Gastroesophageal sphincter (tissue), 3 donors: Measurements from ENCODE around the gene PLA2G2A.

Source experiments
- POLR2A ChIP-seq, 2 donors: fragments of 450-650 bp; IDR thresholded peaks; one replicate each; pipeline ENCODE4 v1.6.1; 2017; ENCODE audit warnings: antibody characterized with exemption in 2 of 2, mild to moderate bottlenecking in 2 of 2, moderate library complexity in 1 of 2
- POLR2AphosphoS5 ChIP-seq: sonication (generic); formaldehyde crosslinking; IDR thresholded peaks from one replicate; pipeline ENCODE4 v1.6.1; 2017; ENCODE audit warnings: antibody characterized with exemption
- TF ChIP-seq, protein P1 (sequence below), 4 experiments: fragments of 200-600 bp in 2 of 4; fragments of 450-650 bp in 2 of 4; sonication (generic) in 1 of 4; IDR thresholded peaks; one replicate each; pipeline ENCODE4 v1.5.1; 2017 to 2019; ENCODE audit warnings: antibody characterized with exemption in 4 of 4, mild to moderate bottlenecking in 2 of 4, moderate library complexity in 2 of 4

DNA sequence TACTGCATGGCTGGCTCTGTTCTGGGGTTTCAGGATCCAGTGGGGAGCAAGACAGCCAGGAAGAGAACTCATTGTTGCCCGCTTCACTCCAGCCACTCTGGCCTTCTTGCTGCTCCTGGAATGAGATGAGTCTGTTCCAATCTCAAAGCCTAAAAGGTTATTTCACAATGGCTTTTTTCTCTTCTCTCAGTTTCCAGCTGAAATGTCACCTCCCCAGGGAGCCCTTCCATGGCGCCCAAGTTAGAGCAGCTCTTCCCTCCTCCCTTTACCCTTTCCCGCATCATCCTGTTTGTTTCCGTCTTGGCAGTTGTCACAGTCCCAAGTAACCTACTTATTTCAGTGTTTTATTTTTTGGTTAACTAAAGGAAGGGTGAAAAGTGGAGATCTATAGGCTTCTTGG is 15.8 kb downstream of the PLA2G2A start:
- TF ChIP-seq, protein P1, sequence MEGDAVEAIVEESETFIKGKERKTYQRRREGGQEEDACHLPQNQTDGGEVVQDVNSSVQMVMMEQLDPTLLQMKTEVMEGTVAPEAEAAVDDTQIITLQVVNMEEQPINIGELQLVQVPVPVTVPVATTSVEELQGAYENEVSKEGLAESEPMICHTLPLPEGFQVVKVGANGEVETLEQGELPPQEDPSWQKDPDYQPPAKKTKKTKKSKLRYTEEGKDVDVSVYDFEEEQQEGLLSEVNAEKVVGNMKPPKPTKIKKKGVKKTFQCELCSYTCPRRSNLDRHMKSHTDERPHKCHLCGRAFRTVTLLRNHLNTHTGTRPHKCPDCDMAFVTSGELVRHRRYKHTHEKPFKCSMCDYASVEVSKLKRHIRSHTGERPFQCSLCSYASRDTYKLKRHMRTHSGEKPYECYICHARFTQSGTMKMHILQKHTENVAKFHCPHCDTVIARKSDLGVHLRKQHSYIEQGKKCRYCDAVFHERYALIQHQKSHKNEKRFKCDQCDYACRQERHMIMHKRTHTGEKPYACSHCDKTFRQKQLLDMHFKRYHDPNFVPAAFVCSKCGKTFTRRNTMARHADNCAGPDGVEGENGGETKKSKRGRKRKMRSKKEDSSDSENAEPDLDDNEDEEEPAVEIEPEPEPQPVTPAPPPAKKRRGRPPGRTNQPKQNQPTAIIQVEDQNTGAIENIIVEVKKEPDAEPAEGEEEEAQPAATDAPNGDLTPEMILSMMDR (IDR thresholded peaks at IDR 0.05), result no peak
- no peak for TF ChIP-seq POLR2A (IDR thresholded peaks at IDR 0.05)
- no peak for TF ChIP-seq POLR2AphosphoS5
